Measurements from ENCODE around the gene BNIPL.

Gene BNIPL

DNA sequence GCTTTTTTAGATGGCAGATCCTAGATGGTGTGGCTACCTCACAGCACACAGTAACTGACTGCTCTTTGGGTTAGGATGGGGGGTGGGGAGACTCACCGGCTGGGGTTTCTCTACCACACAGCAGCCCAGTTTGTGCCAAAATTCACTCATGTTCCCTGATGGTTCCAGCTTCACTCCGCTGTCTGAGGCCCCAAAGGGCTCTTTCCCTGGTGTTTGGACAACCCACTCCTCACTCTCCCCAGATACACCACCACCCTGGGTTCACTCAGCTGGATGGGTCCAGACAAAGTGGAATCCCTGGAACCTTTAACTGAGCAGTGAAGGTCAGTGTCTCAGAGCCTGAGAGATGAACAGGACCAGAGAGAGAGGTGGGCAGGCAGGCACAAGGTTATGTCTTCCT lies 19.2 kb downstream of the BNIPL start:
- H3K4me3 ChIP-seq (ENCODE audit: low read length): no peak overlapping the region
- TF ChIP-seq CTCF (conservative IDR thresholded peaks at IDR 0.05; ENCODE audit: low read depth, low read length): no peak
- DNase-seq (ENCODE audit: low read depth): no peak

GRCh38 chr1:151056149-151056548 lies 19.8 kb downstream of the BNIPL start:
- DNase-seq (ENCODE audit: low read depth): no peak
- H3K4me3 ChIP-seq (ENCODE audit: low read length): no peak overlapping the region
- no peak for TF ChIP-seq CTCF (conservative IDR thresholded peaks at IDR 0.05; ENCODE audit: low read depth, low read length)

GRCh38 chr1:151058692-151059091 lies 22.3 kb downstream of the BNIPL start:
- no peak for TF ChIP-seq CTCF (conservative IDR thresholded peaks at IDR 0.05; ENCODE audit: low read depth, low read length)
- DNase-seq (ENCODE audit: low read depth): no peak
- peak overlapping the region; percentile 94 for H3K4me3 ChIP-seq (ENCODE audit: low read length)

- TF ChIP-seq CTCF (conservative IDR thresholded peaks at IDR 0.05; ENCODE audit: low read depth, low read length): peak; percentile 66
- DNase-seq (ENCODE audit: low read depth): peak; percentile 54
- peak within 1 kb of the TSS; percentile 94 for H3K4me3 ChIP-seq (ENCODE audit: low read length)
Measured at GRCh38 chr1:151059109-151060006, 23.0 kb downstream of the BNIPL start, which contains the start of gene CDC42SE1. Gene CDC42SE1, minus strand, starts transcription at chr1:151059622. Its CDS starts 3,892 bp downstream, at chr1:151055730.

DNA sequence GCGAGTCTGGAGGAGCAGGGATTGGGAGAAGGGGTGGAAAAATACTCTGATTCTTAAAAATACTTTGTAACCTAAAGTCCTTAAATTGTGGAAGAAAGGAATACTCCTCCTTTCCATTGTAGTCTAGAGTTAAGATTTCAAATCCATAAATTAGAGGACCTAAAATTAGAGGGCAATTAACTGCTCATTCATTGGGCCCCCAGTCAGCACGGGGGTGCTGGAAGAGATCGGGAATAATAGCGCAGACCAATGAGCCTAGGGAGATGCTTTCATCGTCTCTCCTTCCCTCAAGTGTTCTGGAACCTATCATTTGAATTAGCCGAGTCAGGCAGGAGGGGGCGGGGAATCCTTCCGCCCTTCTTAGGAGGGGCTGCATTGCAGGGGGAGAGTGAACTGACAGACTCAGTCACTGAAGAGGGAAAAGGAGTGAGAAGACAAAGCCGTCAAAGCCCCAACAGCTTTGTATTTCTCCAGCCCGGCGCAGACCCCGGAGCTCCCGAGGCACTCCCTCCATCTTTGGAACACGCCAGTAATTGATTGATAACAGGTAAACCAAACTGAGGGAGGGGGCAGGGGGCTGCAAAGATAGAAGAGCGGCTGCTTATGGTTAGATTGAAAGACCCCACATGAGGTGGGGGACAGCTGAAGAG lies 23.7 kb downstream of the BNIPL start, which contains the start of gene MLLT11:
Gene MLLT11, plus strand, starts transcription at position 391 of the 650 bp plus-strand sequence. CDS start 6,828 bp downstream, outside the sequence.
- DNase-seq (ENCODE audit: low read depth): no peak
- TF ChIP-seq CTCF (conservative IDR thresholded peaks at IDR 0.05; ENCODE audit: low read depth, low read length): no peak

GRCh38 chr1:151060657-151061421 lies 24.5 kb downstream of the BNIPL start:
- peak overlapping the region; percentile 94 for H3K4me3 ChIP-seq (ENCODE audit: low read length)
- TF ChIP-seq CTCF (conservative IDR thresholded peaks at IDR 0.05; ENCODE audit: low read depth, low read length): no peak
- DNase-seq (ENCODE audit: low read depth): no peak

More for the DNA sequence above, 23.7 kb downstream of the BNIPL start, which contains the start of gene MLLT11:
- H3K4me3 ChIP-seq (ENCODE audit: low read length): peak within 1 kb of the TSS; percentile 94
